ENCODE results near the gene GJD4.

- no peak for TF ChIP-seq POLR2A (IDR thresholded peaks at IDR 0.05; ENCODE audit: low read depth)
- TF ChIP-seq EP300 (IDR thresholded peaks at IDR 0.05): no peak
Measured at GRCh38 chr10:35576730-35577129, 28.4 kb upstream of the GJD4 start.
